HG03521 (cell line): ENCODE measurements around the gene GLUL.
"Not testable (repeated sequence)": the region's sequence is repeated elsewhere in the genome, so short reads cannot be mapped to it uniquely, and the experiment has no call there.

Experiments
- ATAC-seq: cut with Tn5 transposase; IDR thresholded peaks from one replicate; pipeline ENCODE4 v1.9.1; 2021; ENCODE audit warnings: mild to moderate bottlenecking, moderate library complexity; ENCODE audit not compliant: unreplicated experiment

Gene GLUL

DNA sequence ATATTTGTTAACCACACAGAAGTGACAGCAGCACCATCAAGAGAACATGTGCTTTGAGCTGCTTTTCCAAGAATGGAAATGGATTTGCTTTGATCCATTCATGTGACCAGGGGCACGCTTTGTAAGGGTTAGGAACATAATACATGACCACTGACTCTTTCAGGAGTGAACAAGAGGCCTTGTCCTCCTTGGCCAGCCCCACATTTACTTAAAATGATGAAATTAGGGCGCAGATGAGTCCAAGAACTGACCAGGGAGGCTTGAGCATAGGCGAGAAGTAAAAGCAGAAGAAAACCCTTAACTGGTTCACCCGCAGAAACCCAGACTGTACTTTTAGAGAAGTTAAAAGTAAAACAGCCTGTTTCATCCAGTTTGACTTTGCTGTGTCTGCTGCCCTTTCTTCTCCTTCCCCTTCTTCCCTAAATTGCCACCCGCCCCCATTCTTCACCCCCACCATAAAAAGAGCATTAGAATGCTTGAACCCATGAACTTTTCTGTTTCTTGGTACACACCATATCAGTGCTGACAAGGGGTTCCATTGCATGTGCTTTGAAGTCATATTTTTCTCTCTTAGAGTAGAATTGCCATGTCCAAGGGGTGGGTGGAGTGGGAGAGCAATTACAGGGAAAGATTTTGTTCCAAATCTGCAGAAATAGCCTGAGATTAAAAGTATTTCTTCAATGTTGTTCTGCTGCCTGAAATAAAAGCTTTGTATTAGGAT, 2.6 kb upstream of the GLUL start:
- no peak for ATAC-seq

DNA sequence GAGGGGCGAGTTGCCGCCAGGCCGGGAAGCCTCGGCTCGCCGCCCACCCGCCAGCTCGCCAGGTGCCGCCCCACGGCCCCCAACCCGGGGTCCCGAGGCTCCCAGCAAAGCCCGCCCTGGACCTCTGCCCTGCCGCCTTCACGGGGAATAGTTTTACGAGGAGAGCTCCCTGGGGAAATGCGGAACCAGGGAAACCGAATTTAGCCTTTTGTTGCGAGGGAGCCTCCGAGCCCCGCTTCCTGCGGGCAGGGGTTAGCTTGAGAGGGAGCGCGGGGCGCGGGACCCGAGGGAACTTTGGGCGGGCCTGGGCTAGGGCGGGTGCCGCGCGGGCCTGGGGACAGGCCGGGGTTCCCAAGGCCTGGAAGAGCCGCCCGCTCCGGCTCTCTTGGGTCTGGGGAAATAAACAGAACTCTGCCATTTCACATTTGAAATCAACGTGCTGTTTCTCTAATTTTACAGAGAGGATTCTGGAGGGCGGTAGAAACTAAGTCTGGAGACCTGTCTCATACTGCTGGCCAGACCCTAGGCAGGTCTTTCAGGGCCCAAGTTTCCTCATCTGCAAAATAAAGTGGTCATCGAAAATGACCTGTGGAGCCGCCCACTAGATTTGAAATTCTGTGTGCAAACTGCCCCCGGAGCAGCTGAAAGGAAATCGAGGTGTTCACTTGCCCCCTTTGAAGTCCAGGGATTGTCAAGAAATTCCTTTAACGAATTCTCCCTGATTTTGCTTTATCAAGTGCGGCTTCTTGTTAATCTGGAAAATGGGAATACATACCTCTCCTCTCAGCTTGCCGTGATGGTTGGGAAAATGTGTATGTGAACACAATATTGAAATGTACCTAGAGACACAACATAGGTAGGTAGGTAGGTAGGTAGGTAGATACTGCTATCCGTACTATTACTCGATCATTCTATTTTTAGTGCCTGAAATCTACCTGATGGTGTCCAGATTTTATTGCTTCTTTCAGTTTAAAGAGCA, 749 bp upstream of the GLUL start:
- ATAC-seq = peak; percentile 0

DNA sequence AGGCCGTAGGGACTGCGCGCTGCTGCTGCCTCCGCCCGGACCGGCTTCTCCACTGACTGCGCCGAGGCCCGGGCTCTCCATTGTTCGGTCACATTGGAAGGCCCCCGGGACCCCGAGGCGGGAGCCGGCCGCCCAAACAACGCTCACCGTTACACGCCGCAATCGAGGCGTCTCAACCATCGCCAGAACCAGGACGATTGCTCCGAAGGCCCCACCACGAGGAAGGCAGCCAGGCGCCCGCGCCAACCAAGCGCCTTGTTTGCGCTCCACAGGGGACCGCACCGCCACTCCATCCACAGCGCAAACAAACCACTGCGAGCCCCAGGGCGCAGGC, 595 bp downstream of the GLUL start:
- peak; percentile 2 for ATAC-seq

DNA sequence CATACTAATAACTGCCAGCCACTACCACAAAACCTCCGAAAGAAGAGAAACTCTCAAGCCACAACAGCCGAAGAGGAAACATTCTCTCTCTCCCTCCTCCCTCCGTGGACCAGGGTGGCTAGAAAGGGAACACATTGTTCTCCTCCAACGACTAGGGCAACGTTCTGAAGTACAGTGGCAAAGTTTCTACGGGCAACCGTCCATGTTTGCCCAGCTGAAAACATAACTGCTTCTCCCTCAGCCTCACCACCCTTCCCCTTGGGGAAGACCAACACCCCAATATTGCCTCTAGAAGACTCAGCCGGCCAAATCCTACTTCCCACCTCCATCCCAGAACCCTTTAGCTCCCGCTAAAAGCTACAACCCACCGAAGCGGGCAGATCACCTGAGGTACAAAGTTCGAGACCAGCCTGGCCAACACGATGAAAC, 2.0 kb downstream of the GLUL start:
- ATAC-seq = no peak

DNA sequence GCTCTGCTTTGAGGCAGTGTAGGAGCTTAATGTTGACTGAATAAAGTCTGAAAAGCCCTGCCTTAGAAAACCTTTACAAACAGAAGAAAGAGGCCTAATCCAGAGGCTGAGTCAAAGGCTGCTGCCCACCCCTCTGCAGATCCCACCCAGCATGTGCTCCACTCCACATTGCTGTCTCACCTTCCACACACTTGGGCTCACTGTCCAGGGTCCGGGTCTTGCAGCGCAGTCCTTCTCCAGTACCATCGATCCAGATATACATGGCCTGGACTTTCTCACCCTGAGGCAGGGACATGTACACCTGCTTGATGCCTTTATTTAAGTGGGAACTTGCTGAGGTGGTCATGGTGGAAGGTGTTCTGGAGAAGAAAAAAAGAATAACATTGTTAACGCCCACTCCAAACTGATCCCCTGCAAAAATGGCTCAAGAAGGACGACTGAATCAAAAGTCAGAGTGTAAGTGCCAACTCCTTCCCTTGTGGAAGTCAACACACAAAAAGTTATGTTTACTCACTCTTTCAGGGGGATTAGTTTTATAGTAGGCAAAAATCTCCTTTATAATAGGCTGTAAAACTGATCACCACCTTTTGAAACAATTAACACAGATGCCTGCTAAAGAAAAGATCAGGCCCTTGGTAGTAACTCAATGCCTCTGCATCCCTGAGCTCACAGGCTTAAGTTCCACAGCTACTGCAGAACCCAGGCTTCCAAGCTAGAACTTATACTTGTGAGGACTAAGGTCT, 3.0 kb downstream of the GLUL start:
- ATAC-seq = no peak

DNA sequence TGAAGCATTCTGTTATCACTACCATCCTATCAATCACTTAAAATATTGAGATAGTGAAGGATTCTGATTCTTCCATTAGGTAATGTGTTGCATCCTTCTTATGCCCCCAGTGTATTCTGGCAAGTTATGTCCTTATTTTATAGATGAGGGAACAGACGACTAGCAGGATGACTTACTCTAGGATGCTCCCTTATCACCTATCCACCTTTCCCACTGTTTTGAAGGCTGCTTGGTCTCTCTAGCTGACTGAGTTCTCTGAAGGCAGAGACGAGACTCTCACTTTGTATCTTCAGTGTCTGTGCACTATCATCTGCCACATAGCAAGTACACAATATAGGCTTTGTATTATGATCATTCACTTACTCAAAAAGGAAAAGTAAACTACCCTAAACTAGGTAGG, 4.0 kb downstream of the GLUL start:
- ATAC-seq = no peak

DNA sequence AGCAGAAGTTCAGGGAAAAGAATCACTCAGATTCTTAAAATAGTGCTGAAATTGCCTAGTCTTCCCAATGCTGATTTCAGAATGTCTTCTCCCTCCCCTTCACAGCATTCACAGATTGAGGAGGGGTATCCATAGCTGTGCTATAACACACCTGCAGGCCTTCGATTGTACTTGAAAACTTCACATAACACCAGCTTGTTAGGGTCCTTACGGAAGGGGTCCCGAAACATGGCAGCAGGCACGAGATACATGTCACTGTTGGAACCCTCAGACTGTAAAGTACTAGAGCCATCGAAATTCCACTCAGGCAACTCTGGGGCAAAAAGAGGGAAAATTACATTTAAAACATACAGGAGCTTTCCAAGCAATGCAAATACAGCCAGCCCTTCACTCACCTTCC, 4.6 kb downstream of the GLUL start:
- ATAC-seq = no peak

DNA sequence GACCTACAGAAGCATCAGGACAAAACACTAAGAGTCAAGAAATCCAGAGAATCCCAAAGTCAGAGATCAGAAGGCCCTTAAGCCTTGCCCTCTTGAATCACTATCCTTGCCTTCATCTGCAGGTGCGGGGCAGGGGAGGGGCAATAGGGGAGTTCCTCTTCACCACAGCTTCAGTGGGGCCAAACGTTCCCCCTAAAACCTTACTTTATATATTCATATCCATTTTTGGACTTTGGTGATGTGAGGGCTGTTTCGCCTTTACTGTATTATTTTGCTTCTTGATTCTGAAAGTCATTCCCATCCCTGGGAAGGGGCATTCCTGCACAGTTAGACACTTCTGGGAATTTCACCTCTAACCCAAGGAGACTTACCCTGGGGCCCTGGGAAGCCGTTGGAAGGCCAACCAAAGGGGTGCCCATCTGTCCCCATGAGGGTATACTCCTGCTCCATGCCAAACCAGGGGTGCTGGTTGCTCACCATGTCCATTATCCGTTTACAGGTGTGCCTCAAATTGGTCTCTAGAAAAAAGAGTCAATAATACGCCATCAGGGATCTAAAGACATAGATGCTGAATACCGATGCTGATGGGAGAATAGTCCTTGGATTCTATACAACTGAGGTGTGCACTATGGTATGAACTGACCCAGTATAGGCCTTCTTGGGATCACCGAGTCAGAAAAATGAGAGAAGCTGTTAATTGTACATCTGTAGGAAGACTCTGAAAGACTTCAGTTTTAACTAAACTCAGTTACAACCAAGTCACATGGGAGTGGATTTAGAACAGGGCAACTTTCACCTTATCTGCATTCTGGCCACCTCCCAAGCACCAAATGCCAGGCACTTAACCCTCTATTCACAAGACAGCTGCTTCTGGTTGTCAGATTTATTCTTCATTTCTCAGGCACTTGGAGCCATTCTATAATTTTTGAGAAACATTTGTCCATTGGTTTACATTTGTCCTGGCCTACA, 5.4 kb downstream of the GLUL start:
- no peak for ATAC-seq

DNA sequence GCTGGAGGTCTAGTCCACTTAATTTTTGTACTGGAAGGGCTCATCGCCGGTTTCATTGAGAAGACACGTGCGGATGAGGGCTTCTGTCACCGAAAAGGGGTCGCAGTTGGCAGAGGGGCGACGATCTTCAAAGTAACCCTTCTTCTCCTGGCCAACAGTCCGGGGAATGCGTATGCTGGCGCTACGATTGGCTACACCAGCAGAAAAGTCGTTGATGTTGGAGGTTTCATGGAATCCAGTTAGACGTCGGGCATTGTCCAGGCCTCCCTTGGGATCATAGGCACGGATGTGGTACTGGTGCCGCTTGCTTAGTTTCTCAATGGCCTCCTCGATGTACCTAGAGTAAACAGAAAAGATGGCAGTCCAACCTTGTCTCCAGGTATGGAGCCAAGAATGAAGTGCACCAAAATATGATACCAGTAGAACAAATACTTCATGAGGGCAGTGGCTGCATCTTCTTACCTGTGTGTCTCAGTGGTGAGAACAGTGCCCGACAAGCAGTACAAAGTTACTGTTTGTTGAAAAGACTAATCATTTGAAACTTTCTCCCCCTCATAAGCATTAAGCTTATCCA, 7.1 kb downstream of the GLUL start:
- ATAC-seq = no peak

DNA sequence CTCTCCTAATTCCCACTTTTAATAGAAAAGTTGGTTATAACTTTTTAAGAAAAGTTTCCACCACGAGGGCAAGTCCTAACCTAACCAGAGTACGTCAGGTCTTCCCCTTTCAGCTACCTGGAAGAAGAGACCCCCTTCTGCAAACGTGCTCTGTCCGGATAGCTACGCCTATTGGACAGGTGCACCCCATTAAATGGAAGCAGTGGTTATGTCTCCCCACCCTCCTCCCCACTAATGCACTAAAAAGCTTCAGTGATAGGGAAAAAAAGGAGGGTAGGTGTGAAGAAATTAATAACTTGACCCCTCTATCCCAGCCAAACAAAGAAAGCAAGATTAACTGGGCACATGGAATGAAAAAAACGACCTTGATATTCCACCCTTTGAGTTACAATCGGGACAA, 7.7 kb downstream of the GLUL start:
- ATAC-seq = no peak

DNA sequence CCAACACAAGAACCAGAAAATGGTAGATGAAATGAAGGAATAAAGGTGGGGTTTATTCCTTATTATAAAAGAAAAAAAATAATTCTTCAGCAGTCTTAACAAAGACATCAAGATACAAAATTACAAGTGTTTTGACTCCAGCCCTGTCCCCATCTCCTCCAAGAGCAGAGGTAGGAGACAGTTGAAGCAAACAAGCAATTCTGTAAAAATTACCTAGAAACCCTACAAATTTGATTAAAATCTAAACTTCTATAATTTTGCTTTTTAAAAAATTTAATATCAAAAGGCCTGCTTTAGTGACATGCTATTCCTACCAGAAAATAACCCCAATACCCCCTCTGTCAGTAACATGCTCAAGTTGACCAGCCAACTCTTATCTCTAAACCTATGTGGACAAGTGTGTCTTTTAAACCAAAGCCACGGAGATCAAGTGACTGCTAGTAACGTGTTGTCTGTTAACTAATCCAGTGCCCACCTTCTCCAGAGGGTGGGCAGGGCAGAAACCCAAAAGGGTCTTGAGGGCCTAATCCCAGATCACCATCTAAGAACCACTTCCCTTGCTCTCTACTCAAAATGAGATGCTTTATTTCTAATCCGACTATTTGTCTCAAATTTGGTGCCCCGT, 8.4 kb downstream of the GLUL start:
- ATAC-seq = no peak

DNA sequence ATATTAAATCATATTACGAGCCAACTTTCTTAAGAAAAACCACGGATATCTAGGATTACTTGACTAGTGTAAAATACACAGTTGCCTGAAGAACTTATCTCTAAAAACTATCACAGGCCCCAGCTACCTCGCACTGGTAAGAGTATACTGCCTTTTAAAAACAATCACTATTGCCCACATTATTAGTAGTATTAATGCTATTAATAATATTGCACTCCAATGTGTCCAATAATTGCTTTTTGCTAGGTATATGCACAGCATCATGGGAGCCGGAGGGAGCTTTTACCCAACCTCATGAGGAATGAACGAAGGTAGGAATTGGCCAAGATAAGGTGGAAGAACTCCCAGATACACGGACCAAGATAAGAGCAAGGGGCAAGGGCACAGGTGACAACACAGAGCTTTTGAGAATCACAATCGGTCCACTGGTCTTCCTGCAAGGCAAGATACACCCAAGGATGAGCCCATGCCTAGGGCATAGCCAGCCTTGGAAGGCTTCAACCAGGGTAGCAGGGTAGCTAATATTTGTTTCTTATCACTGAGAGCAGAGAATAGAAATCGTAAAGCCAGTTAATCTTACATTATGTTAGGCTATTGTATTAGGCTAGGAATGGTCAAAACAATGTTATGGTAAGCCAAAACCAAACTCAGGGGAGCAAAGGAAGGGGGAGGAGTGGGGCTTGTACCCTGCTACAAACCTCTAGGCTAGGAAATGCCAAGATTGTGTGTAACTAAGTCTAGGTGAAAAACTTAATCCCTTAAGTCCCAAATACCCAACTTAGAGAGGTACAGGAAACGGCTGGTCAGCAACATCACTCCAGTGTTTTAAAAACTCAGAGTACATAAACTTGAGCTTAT, 9.4 kb downstream of the GLUL start:
- ATAC-seq = no peak

DNA sequence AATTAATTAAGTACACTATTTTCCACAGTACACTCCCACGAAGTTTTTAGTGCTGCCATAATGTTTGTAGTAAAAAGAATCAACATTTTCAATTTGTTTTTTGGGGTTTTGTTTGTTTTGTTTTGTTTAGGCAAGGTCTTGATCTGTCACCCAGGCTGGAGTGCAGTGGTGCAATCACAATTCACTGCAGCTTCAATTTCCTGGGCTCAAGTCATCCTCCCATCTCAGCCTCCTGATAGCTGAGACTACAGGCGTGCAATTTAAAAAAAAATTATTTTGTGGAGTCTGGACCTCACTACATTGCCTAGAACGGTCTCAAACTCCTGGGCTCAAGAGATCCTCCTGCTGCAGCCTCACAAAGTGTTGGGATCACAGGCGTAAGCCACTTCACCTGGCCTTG, 11.4 kb downstream of the GLUL start:
- ATAC-seq = no peak

DNA sequence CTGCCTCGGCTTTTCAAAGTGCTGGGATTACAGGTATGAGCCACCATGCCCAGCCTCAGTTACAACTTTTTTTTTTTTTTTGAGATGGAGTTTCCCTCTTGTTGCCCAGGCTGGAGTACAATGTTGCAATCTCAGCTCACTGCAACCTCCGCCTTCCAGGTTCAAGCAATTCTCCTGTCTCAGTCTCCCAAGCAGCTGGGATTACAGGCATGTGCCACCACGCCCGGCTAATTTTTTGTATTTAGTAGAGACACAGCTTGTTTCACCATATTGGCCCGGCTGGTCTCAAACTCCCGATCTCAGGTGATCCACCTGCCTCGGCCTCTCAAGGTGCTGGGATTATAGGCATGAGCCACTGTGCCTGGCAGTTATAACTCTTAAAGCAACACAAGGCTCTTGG, 11.8 kb downstream of the GLUL start:
- not testable (repeated sequence) for ATAC-seq

DNA sequence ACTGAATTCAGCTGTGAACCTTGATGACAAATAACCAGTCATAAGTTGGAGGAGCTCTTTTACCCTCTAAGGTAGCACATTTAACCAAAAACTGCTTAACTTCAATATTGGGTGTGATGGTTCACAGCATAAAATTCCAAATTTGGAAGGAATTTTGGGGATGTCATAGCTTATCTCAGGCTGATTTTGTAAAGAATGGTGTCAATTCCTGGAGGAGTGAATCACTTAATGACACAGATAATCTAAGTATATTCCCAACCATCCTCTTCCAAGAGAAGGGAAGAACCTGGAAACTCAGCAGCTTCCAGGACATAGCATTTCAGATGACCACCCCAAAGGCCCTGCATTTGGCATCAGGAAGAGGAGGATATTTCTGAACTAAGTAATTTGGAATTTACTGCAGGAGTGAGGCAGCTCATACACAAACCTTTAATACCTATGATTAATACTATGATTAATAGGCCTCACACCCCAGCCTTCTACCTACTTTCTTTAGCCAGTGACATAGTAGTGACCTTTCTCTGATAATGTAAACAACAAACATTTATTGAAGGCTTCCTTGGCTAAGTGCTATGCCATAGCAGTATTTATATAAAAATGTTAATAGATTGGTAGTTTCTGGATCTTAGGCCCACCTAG, 14.5 kb downstream of the GLUL start:
- no peak for ATAC-seq

DNA sequence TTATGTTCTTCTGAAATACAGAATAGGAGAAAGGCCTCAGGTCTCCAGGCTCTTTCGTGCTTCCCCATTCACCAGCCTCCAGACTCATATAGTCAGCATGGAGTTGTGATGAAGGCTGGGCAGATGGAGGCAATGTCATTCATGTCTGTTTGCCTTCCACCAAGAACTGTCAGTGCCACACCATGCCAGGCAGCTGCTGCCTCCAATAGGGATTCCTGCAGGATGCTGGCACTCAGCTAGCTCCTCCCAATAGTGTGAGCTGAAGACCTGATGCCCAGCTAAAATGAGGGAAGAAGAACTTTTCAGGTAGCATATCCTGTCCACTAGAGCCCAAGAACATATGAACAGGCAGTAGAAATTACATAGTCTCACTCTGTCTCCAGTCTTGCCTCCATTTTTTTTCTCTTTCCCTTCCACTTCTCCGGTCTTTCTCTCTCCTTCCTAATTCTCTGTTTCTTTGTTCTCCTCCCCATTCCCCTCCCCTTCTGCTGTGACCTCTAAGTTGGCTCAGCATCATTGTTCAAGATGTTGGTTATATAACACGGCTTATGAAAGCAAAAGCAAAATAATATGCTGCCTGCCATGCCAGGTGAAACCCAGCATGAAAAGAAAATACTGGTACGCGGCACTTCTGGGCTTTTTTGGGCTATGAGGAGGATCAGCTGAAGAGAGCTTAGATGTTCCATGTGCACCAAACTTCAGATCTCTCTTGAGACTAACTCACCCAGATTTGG, 17.3 kb downstream of the GLUL start:
- ATAC-seq = no peak

DNA sequence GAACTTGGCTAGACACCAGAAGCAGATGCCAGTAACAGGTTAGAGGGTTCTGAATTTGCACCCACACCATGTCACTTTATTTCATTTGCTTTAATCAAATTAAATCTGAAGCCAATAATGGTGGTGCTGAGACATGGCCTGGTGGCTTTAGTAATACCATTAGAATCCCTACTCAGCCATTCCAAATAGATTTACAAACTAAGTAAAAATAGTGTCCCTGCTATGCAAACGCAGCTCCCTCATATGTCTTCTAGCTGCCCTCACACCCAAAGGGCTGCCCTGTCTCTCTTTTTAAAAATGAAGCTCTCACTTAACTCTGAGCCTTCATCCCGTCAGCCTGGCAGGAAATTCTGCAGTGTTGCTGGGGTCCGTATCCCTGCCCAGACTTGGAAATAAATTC, 21.1 kb downstream of the GLUL start:
- ATAC-seq = no peak

DNA sequence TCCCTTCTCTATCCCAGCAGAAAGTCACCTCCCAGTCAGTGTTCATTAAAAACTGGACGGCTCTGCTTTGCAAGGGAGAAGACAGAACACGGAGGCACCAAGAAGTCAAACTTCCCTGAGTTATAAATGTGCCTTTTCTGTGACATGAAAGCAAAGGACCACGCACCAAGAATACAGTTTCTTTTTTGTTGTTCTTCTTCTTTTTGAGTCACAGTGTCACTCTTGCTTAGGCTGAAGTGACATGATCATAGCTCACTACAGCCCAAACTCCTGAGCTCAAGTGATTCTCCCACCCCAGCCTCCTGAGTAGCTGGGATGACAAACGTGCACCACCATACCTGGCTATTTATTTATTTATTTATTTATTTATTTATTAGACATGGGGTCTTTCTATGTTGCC, 22.7 kb downstream of the GLUL start:
- ATAC-seq = no peak
